Neutrophil (primary cell): Measurements from ENCODE around the gene EYS.
"Not testable (repeated sequence)": the region's sequence is repeated elsewhere in the genome, so short reads cannot be mapped to it uniquely, and the experiment has no call there.

Experiments used
- H3K27ac ChIP-seq: fragments of 200-600 bp; sonication (generic); 2 replicates; pipeline ENCODE4 v1.5.1; 2016; ENCODE audit warnings: mild to moderate bottlenecking, moderate library complexity
- H3K27me3 ChIP-seq: fragments of 200-600 bp; sonication (generic); 2 replicates; pipeline ENCODE4 v1.6.0; 2016; ENCODE audit warnings: mild to moderate bottlenecking
- H3K36me3 ChIP-seq: fragments of 200-600 bp; sonication (generic); 2 replicates; pipeline ENCODE4 v1.5.1; 2017
- H3K4me1 ChIP-seq, 2 experiments: fragments of 200-600 bp in 1 of 2; sonication (generic) in 1 of 2; 1 replicate in 1 of 2; 2 replicates in 1 of 2; pipeline versions ENCODE4 v1.5.1 to v1.6.1; 2013 to 2016; ENCODE audit warnings: low read depth in 1 of 2, low read length in 1 of 2, mild to moderate bottlenecking in 1 of 2, moderate library complexity in 1 of 2; ENCODE audit not compliant: control insufficient read depth in 1 of 2, insufficient read depth in 1 of 2
- H3K4me3 ChIP-seq, 2 experiments: fragments of 200-600 bp in 1 of 2; sonication (generic) in 1 of 2; 1 replicate in 1 of 2; 2 replicates in 1 of 2; pipeline ENCODE4 v1.5.1; 2013 to 2016; ENCODE audit warnings: low read depth in 1 of 2, low read length in 1 of 2, mild to moderate bottlenecking in 1 of 2, moderate library complexity in 1 of 2
- H3K9me3 ChIP-seq: fragments of 200-600 bp; sonication (generic); 2 replicates; pipeline ENCODE4 v1.5.1; 2016
- TF ChIP-seq, protein P1 (sequence below): fragments of 200-600 bp; sonication (generic); IDR thresholded peaks from 2 replicates; pipeline ENCODE4 v1.5.1; 2016; ENCODE audit warnings: antibody characterized with exemption

The EYS gene

DNA sequence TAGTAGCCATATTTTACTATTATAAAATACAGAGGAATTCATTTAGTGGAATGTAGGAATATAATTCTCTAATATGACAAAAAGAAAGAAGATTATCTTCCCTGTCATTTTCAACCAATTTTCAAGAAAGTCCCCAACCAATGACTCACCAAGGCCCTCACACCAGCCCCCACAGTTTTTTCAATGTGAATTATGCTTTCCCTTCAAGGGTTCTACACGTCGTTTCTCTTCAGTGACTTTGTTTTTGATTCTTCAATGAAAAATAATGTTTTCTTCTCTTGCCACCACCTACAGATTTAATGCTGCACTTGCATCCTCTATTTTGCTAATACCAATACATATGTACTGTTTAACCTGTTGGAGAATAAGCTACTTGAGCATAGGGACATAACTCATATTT, 1230.1 kb downstream of the EYS start:
- no peaks in the 10 kb centered on the region for H3K27me3 ChIP-seq
- H3K36me3 ChIP-seq, result no peaks in the 10 kb centered on the region
- no peak overlapping the region for H3K4me3 ChIP-seq
- no peaks in the 10 kb centered on the region for H3K9me3 ChIP-seq
- no peak overlapping the region for H3K27ac ChIP-seq
- H3K4me1 ChIP-seq, result peaks cover 4% of the 10 kb centered on the region in 2 experiments
- TF ChIP-seq, protein P1, sequence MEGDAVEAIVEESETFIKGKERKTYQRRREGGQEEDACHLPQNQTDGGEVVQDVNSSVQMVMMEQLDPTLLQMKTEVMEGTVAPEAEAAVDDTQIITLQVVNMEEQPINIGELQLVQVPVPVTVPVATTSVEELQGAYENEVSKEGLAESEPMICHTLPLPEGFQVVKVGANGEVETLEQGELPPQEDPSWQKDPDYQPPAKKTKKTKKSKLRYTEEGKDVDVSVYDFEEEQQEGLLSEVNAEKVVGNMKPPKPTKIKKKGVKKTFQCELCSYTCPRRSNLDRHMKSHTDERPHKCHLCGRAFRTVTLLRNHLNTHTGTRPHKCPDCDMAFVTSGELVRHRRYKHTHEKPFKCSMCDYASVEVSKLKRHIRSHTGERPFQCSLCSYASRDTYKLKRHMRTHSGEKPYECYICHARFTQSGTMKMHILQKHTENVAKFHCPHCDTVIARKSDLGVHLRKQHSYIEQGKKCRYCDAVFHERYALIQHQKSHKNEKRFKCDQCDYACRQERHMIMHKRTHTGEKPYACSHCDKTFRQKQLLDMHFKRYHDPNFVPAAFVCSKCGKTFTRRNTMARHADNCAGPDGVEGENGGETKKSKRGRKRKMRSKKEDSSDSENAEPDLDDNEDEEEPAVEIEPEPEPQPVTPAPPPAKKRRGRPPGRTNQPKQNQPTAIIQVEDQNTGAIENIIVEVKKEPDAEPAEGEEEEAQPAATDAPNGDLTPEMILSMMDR, result no peak

DNA sequence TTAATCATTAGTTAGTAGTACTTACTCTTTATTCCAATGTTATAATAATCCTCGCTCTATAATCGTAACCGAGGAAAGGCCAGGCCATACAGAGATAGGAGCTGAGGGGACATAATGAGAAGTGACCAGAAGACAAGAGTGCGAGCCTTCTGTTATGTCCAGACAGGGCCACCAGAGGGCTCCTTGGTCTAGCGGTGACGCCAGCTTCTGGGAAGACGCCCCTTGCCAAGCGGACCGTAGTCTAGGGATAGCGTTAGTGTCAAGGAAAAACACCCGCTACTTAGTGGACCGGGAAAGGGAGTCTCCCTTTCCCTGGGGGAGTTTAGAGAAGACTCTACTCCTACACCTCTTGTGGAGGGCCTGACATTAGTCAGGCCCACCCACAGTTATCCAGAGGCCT, 1237.6 kb downstream of the EYS start:
- H3K9me3 ChIP-seq, H3K4me3 ChIP-seq, H3K4me1 ChIP-seq, H3K27me3 ChIP-seq, H3K36me3 ChIP-seq, H3K27ac ChIP-seq: not testable (repeated sequence)

DNA sequence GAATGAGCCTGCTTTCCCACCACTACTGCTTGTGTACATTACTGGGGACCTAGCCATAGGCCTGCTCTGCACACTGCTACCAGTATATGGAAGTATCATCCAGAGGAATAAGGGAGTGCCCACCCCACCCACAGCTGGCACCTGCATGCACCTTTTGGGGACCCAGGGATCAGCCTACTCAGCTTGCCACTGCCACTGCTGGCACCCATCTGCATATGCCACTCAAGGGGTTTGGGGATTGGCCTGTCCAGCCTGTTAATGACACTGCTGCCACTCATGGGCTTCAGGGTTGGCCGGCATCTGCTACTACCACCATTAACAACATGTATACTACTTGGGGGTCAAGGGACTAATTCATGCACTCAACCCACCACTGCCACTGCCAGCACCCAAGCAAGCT, 1239.4 kb downstream of the EYS start:
- H3K36me3 ChIP-seq, result no peaks in the 10 kb centered on the region
- no peaks in the 10 kb centered on the region for H3K27me3 ChIP-seq
- no peaks in the 10 kb centered on the region for H3K9me3 ChIP-seq
- no peak overlapping the region for H3K27ac ChIP-seq
- TF ChIP-seq, protein P1, result no peak
- H3K4me1 ChIP-seq, result no peaks in the 10 kb centered on the region
- H3K4me3 ChIP-seq, result no peak overlapping the region

DNA sequence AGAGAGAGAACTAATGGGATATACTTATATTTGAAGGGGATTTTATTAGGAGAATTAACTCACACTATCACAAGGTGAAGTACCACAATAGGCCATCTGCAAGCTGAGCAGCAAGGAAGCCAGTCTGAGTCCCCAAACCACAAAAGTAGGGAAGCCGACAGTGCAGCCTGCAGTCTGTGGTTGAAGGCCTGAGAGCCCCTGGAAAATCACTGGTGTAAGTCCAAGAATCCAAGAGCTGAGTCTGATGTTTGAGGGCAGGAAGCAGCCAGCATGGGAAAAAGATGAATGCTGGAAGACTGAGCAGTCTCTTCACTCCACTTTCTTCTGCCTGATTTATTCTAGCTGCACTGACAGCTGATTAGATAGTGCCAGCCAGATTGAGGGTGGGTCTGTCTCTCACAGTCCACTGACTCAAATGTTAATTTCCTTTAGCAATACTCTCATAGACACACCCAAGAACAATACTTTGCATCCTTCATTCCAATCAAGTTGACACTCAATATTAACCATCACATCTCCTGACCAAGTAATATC, 1247.5 kb downstream of the EYS start:
- TF ChIP-seq, protein P1, result no peak
- Histone ChIP-seq H3K27me3 (no peaks in the 10 kb centered on the region), H3K27ac (no peak overlapping the region), H3K4me1 (no peaks in the 10 kb centered on the region), H3K4me3 (no peak overlapping the region), H3K36me3 (no peaks in the 10 kb centered on the region), H3K9me3 (no peaks in the 10 kb centered on the region)

DNA sequence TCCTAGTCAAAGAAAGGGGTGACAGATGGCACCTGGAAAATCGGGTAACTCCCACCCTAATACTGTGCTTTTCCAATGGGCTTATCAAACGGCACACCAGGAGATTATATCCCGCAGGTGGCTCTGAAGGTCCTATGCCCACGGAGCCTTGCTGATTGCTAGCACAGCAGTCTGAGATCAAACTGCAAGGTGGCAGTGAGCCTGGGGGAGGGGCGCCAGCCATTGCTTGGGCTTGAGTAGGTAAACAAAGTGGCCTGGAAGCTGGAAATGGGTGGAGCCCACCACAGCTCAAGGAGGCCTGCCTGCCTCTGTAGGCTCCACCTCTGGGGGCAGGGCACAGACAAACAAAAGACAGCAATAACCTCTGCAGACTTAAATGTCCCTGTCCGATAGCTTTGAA, 1258.9 kb downstream of the EYS start:
- not testable (repeated sequence) for H3K36me3 ChIP-seq, H3K4me3 ChIP-seq, H3K4me1 ChIP-seq, H3K27ac ChIP-seq, H3K27me3 ChIP-seq, H3K9me3 ChIP-seq

DNA sequence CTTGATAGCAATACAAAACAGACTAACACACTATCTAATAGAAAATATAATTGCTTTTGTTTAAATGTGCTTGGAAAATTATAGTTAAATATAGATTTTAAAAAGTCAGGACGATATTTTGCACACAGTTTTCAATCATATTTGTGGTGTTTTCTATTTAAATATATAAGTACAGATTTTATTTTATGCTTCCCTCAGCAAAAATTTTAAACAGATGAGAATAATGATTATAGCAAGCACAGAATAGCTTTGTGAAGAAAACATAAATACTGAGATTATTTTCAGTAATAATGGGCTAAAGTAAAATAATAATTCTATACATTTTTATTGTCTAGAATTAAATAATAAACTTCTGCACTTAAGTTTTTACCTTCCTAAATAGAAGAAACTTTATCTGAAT, 1262.0 kb downstream of the EYS start:
- Histone ChIP-seq H3K9me3 (no peaks in the 10 kb centered on the region), H3K36me3 (no peaks in the 10 kb centered on the region), H3K4me1 (no peaks in the 10 kb centered on the region), H3K27ac (no peak overlapping the region), H3K27me3 (no peaks in the 10 kb centered on the region), H3K4me3 (no peak overlapping the region)
- TF ChIP-seq, protein P1, result no peak

DNA sequence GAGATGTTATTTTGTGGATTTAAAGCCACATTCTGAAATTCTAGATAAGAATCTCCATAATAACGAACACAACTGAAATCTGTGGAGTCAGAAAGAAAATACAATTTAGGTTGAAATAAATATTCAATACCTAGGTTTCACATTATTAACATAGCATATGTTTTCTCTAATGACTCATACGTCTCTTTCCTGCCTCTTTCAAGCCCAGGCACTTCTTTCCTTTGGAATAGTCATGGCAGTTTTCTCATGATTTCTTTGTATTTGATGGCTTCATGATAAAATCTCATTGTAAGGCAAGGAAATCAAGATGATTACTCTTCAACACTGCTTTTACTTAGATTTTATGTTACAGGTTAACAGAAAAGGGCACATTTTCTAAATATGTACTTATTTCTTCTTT, 1267.8 kb downstream of the EYS start:
- no peak overlapping the region for H3K4me3 ChIP-seq
- H3K27me3 ChIP-seq, result no peaks in the 10 kb centered on the region
- no peak overlapping the region for H3K27ac ChIP-seq
- no peaks in the 10 kb centered on the region for H3K9me3 ChIP-seq
- no peaks in the 10 kb centered on the region for H3K36me3 ChIP-seq
- TF ChIP-seq, protein P1, result no peak
- no peaks in the 10 kb centered on the region for H3K4me1 ChIP-seq
